Urinary bladder (tissue), 4 donors: ENCODE data around the gene DAAM1. TPM values are rescaled to one million over a fixed set of nuclear protein-coding genes. Genes with fewer than 3 reads are reported as not detected.

Experiments
- DNase-seq: peaks from one replicate; pipeline ENCODE4 v3.0.0-alpha.2; 2015; ENCODE audit errors: extremely low spot score
- H3K27ac ChIP-seq: one replicate; pipeline ENCODE4 v1.5.1; 2013; ENCODE audit warnings: low read depth, mild to moderate bottlenecking, moderate library complexity
- H3K36me3 ChIP-seq: one replicate; pipeline ENCODE4 v1.6.1; 2013; ENCODE audit warnings: mild to moderate bottlenecking, moderate library complexity; ENCODE audit not compliant: insufficient read depth
- H3K4me1 ChIP-seq: one replicate; pipeline ENCODE4 v1.6.1; 2013; ENCODE audit warnings: mild to moderate bottlenecking, moderate library complexity; ENCODE audit not compliant: insufficient read depth
- H3K4me3 ChIP-seq: one replicate; pipeline ENCODE4 v1.5.1; 2013; ENCODE audit warnings: low read depth, low read length
- WGBS: extraction: QIAGEN DNeasy Blood & Tissue Kit; methylation state at CpG from one replicate; pipeline ENCODE4 v1.1.7; 2013; 5-methylcytosine and 5-hydroxymethylcytosine counted together
- polyA plus RNA-seq: library from polyadenylated mRNA; stranded (reverse); fragments of 200-250 nt; gene quantifications from one replicate; pipeline ENCODE4 v1.2.3, GENCODE V29; 2013
- total RNA-seq: library from RNA; depleted of rRNA; stranded (reverse); fragments of >200 nt; gene quantifications from one replicate; pipeline ENCODE4 v1.2.3, GENCODE V29; 2014
- donor health status: healthy with polysubstance abuse.
- donor health status: healthy.

DAAM1 gene
- total and polyA plus RNA-seq, 2 donors, result 24.2 to 85.2 TPM

GRCh38 chr14:59333235-59333634 is 144.8 kb downstream of the DAAM1 start:
- 42% methylated on average over 2 of the region's 2 CpGs for WGBS
- H3K4me1 ChIP-seq, result no peaks in the 10 kb centered on the region
- H3K4me3 ChIP-seq, result no peak overlapping the region
- peaks cover 2% of the 10 kb centered on the region for H3K36me3 ChIP-seq
- H3K27ac ChIP-seq, result no peak overlapping the region
- DNase-seq, result no peak

- Histone ChIP-seq H3K27ac (no peak overlapping the region), H3K36me3 (peaks cover 2% of the 10 kb centered on the region), H3K4me1 (no peaks in the 10 kb centered on the region), H3K4me3 (no peak overlapping the region)
- WGBS, result 21% methylated on average over 1 of the region's 1 CpG
- DNase-seq, result no peak
Measured at GRCh38 chr14:59333668-59334067, 145.2 kb downstream of the DAAM1 start.

GRCh38 chr14:59334253-59334652 is 145.8 kb downstream of the DAAM1 start:
- H3K27ac ChIP-seq, result no peak overlapping the region
- H3K36me3 ChIP-seq, result peaks cover 2% of the 10 kb centered on the region
- DNase-seq, result no peak
- H3K4me3 ChIP-seq, result no peak overlapping the region
- H3K4me1 ChIP-seq, result no peaks in the 10 kb centered on the region
- 59% methylated on average over 3 of the region's 3 CpGs for WGBS

GRCh38 chr14:59336098-59336497 is 147.6 kb downstream of the DAAM1 start:
- Histone ChIP-seq H3K27ac (no peak overlapping the region), H3K4me3 (no peak overlapping the region), H3K4me1 (no peaks in the 10 kb centered on the region), H3K36me3 (peaks cover 3% of the 10 kb centered on the region)
- no peak for DNase-seq

GRCh38 chr14:59336706-59337105 is 148.2 kb downstream of the DAAM1 start:
- no peak for DNase-seq
- H3K4me1 ChIP-seq, result no peaks in the 10 kb centered on the region
- H3K27ac ChIP-seq, result peak overlapping the region; percentile 50
- peaks cover 5% of the 10 kb centered on the region for H3K36me3 ChIP-seq
- H3K4me3 ChIP-seq, result no peak overlapping the region
- 69% methylated on average over 3 of the region's 3 CpGs for WGBS

GRCh38 chr14:59337141-59337611 is 148.7 kb downstream of the DAAM1 start:
- Histone ChIP-seq H3K4me3 (no peak overlapping the region), H3K4me1 (no peaks in the 10 kb centered on the region), H3K27ac (no peak overlapping the region), H3K36me3 (peaks cover 5% of the 10 kb centered on the region)
- no peak for DNase-seq
- WGBS, result 28% methylated on average over 4 of the region's 4 CpGs

GRCh38 chr14:59338761-59339160 is 150.3 kb downstream of the DAAM1 start:
- DNase-seq, result no peak
- 54% methylated on average over 3 of the region's 3 CpGs for WGBS
- no peak overlapping the region for H3K4me3 ChIP-seq
- no peaks in the 10 kb centered on the region for H3K4me1 ChIP-seq
- no peak overlapping the region for H3K27ac ChIP-seq
- peaks cover 3% of the 10 kb centered on the region for H3K36me3 ChIP-seq

GRCh38 chr14:59339524-59340330 is 151.3 kb downstream of the DAAM1 start:
- no peak overlapping the region for H3K4me3 ChIP-seq
- DNase-seq, result no peak
- H3K36me3 ChIP-seq, result peaks cover 3% of the 10 kb centered on the region
- H3K4me1 ChIP-seq, result no peaks in the 10 kb centered on the region
- H3K27ac ChIP-seq, result no peak overlapping the region
- WGBS, result 92% methylated on average over 6 of the region's 6 CpGs

GRCh38 chr14:59341858-59342477 is 153.5 kb downstream of the DAAM1 start:
- no peak overlapping the region for H3K4me3 ChIP-seq
- no peak for DNase-seq
- no peaks in the 10 kb centered on the region for H3K4me1 ChIP-seq
- WGBS, result 91% methylated on average over 4 of the region's 4 CpGs
- no peak overlapping the region for H3K27ac ChIP-seq
- H3K36me3 ChIP-seq, result peaks cover 3% of the 10 kb centered on the region

GRCh38 chr14:59342516-59343484 is 154.3 kb downstream of the DAAM1 start:
- no peak overlapping the region for H3K27ac ChIP-seq
- 73% methylated on average over 11 of the region's 11 CpGs for WGBS
- H3K4me1 ChIP-seq, result no peaks in the 10 kb centered on the region
- H3K4me3 ChIP-seq, result no peak overlapping the region
- DNase-seq, result no peak
- H3K36me3 ChIP-seq, result peaks cover 3% of the 10 kb centered on the region

GRCh38 chr14:59343585-59343984 is 155.1 kb downstream of the DAAM1 start:
- Histone ChIP-seq H3K27ac (no peak overlapping the region), H3K36me3 (peaks cover 3% of the 10 kb centered on the region), H3K4me1 (no peaks in the 10 kb centered on the region), H3K4me3 (no peak overlapping the region)
- no peak for DNase-seq
- WGBS, result 68% methylated on average over 3 of the region's 3 CpGs

GRCh38 chr14:59344016-59344415 is 155.5 kb downstream of the DAAM1 start:
- no peaks in the 10 kb centered on the region for H3K4me1 ChIP-seq
- no peak overlapping the region for H3K27ac ChIP-seq
- 76% methylated on average over 4 of the region's 4 CpGs for WGBS
- peaks cover 3% of the 10 kb centered on the region for H3K36me3 ChIP-seq
- no peak for DNase-seq
- no peak overlapping the region for H3K4me3 ChIP-seq

GRCh38 chr14:59344691-59345455 is 156.4 kb downstream of the DAAM1 start:
- Histone ChIP-seq H3K4me1 (no peaks in the 10 kb centered on the region), H3K4me3 (no peak overlapping the region), H3K36me3 (peaks cover 3% of the 10 kb centered on the region), H3K27ac (no peak overlapping the region)
- 63% methylated on average over 10 of the region's 10 CpGs for WGBS
- DNase-seq, result no peak
